HG03378 (cell line): ENCODE data around the gene INTS12.

Experiments
- ATAC-seq: cut with Tn5 transposase; IDR thresholded peaks from one replicate; pipeline ENCODE4 v1.9.1; 2021; ENCODE audit warnings: mild to moderate bottlenecking, moderate library complexity; ENCODE audit not compliant: unreplicated experiment

Gene INTS12

GRCh38 chr4:105686571-105686970 lies 21.9 kb downstream of the INTS12 start:
- no peak for ATAC-seq

GRCh38 chr4:105683038-105683437 lies 25.5 kb downstream of the INTS12 start:
- ATAC-seq = no peak

GRCh38 chr4:105679186-105679585 lies 29.3 kb downstream of the INTS12 start:
- ATAC-seq = no peak

GRCh38 chr4:105677709-105678108 lies 30.8 kb downstream of the INTS12 start:
- ATAC-seq = no peak

GRCh38 chr4:105674011-105674410 lies 34.5 kb downstream of the INTS12 start:
- ATAC-seq = no peak

- no peak for ATAC-seq
Observed at GRCh38 chr4:105671301-105671700, 37.2 kb downstream of the INTS12 start.

- no peak for ATAC-seq
Observed at GRCh38 chr4:105670684-105671083, 37.8 kb downstream of the INTS12 start.

- ATAC-seq = no peak
Observed at GRCh38 chr4:105666693-105667092, 41.8 kb downstream of the INTS12 start.

- no peak for ATAC-seq
Observed at GRCh38 chr4:105662935-105663675, 45.4 kb downstream of the INTS12 start.

- no peak for ATAC-seq
Observed at GRCh38 chr4:105661028-105661427, 47.5 kb downstream of the INTS12 start.

- no peak for ATAC-seq
Observed at GRCh38 chr4:105659190-105659589, 49.3 kb downstream of the INTS12 start.

- ATAC-seq = no peak
Observed at GRCh38 chr4:105657117-105657765, 51.2 kb downstream of the INTS12 start.

GRCh38 chr4:105652286-105652888 lies 56.1 kb downstream of the INTS12 start:
- no peak for ATAC-seq

GRCh38 chr4:105651884-105652283 lies 56.6 kb downstream of the INTS12 start:
- ATAC-seq = no peak

GRCh38 chr4:105650190-105650589 lies 58.3 kb downstream of the INTS12 start:
- no peak for ATAC-seq

GRCh38 chr4:105645440-105645839 lies 63.0 kb downstream of the INTS12 start:
- no peak for ATAC-seq

- ATAC-seq = no peak
Observed at GRCh38 chr4:105644257-105644656, 64.2 kb downstream of the INTS12 start.

- no peak for ATAC-seq
Observed at GRCh38 chr4:105641845-105642244, 66.6 kb downstream of the INTS12 start.

- peak; percentile 79 for ATAC-seq
Observed at GRCh38 chr4:105637408-105638176, 70.9 kb downstream of the INTS12 start.

GRCh38 chr4:105634402-105635080 lies 73.9 kb downstream of the INTS12 start:
- ATAC-seq = no peak

GRCh38 chr4:105633241-105633640 lies 75.2 kb downstream of the INTS12 start:
- ATAC-seq = no peak
